Measurements from ENCODE around the gene ELOVL2.

DNA sequence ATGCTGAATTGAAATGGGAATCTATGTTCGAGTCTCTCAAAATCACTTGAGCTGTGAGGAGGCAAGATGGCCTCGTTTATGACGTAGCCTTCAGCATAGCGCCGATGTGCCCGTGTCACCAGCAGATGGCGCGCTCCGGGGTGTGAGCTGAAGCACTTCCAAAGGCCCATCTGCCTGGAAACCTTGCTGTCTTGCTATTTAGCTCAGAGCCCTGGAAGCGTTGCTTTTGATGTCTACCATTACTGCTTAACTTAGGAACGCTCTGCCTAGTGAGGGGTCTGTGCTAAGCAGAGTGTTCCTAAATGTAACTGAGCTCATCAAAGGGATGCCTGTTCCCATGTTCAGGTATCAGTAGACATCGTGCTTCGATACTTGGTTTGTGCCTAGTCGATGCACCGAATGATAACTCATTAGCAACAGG lies 89.5 kb downstream of the ELOVL2 start:
- peak in 2 of 4 experiments; percentile 40 to 64 for TF ChIP-seq CTCF (IDR thresholded peaks at IDR 0.05)
- no peak for TF ChIP-seq POLR2AphosphoS5 (IDR thresholded peaks at IDR 0.05)
- no peak for TF ChIP-seq EP300 (IDR thresholded peaks at IDR 0.05)
- no peak for TF ChIP-seq POLR2A (IDR thresholded peaks at IDR 0.05)
